ENCODE results near the gene KIF16B. TPM values are rescaled to one million over a fixed set of nuclear protein-coding genes. Genes with fewer than 3 reads are reported as not detected.
"Not testable (repeated sequence)": the region's sequence is repeated elsewhere in the genome, so short reads cannot be mapped to it uniquely, and the experiment has no call there.

Gene KIF16B
- total and polyA plus RNA-seq, 2 of the 13 experiments (the other 11 are each of a cell fraction or from before 2014, with no cell fraction given) = 6.9 to 18.0 TPM

GRCh38 chr20:16520154-16520553 lies 53.1 kb downstream of the KIF16B start:
- DNase-seq (ENCODE audit: low spot score) = no peak
- intact Hi-C loops (cut with micrococcal nuclease; ENCODE audit: unreplicated experiment) (no loop called here), in situ Hi-C loops (cut with HindIII; ENCODE audit: extremely low pct_ligation_motif_present, low pct_unique_long_range_greater_than_20kb) (no loop called here)
- H3K4me1 ChIP-seq (ENCODE audit: insufficient read depth, low read length) = no peaks in the 10 kb centered on the region
- H3K27ac ChIP-seq (ENCODE audit: extremely low read length, insufficient read depth, low read length) = no peak overlapping the region
- ChIA-PET POLR2A (no interaction called here), CTCF (ENCODE audit: low intra/inter-chr PET ratio, low total read pairs) (no interaction called here)
- H3K4me3 ChIP-seq (replicated peaks in 1 of 3; ENCODE audit: insufficient read depth in 1 of 3, low read depth in 2 of 3, low read length in 3 of 3) = no peak overlapping the region
- no peak overlapping the region for H3K4me2 ChIP-seq (ENCODE audit: low read depth, low read length)
- H2AFZ ChIP-seq (ENCODE audit: low read length) = no peak overlapping the region
- no peak overlapping the region for H3K9ac ChIP-seq (ENCODE audit: insufficient read depth, low read depth, low read length)
- no peaks in the 10 kb centered on the region for H3K79me2 ChIP-seq (ENCODE audit: insufficient read depth, low read length)
- no TSS peak for BruUV-seq (replicated peaks)
- TF ChIP-seq ZNF768 (CRISPR knock-in tag; IDR thresholded peaks at IDR 0.05) = no peak
- no peak for TF ChIP-seq ZMYM2 (CRISPR knock-in tag; IDR thresholded peaks at IDR 0.05)
- TF ChIP-seq ZNF670 (CRISPR knock-in tag; IDR thresholded peaks at IDR 0.05; ENCODE audit: borderline replicate concordance) = no peak
- TF ChIP-seq FOXP4 (CRISPR knock-in tag; IDR thresholded peaks at IDR 0.05) = no peak
- no peak for TF ChIP-seq LBX2 (CRISPR knock-in tag; IDR thresholded peaks at IDR 0.05; ENCODE audit: borderline replicate concordance)
- peaks cover 0 to 2% of the 10 kb centered on the region in 2 experiments; a peak in 3 of 5 replicates for H3K36me3 ChIP-seq (replicated peaks in 1 of 2; ENCODE audit: control insufficient read depth in 1 of 2, insufficient read depth in 2 of 2, low read length in 2 of 2)
- ATAC-seq = no peak
- WGBS (ENCODE audit: low lambda C conversion rate) = 93% methylated on average over 5 of the region's 5 CpGs
- H3K27me3 ChIP-seq (ENCODE audit: control insufficient read depth in 1 of 2, insufficient read depth in 2 of 2, low read length in 2 of 2) = no peaks in the 10 kb centered on the region
- FAIRE-seq = no peak
- no peaks in the 10 kb centered on the region for H3K9me3 ChIP-seq (ENCODE audit: low read length)
- H4K20me1 ChIP-seq (ENCODE audit: insufficient read depth, low read length) = no peaks in the 10 kb centered on the region

GRCh38 chr20:16519673-16520072 lies 53.6 kb downstream of the KIF16B start:
- H3K79me2 ChIP-seq (ENCODE audit: insufficient read depth, low read length); CTCF ChIA-PET (ENCODE audit: low intra/inter-chr PET ratio, low total read pairs); H2AFZ ChIP-seq (ENCODE audit: low read length); POLR2A ChIA-PET; H3K9ac ChIP-seq (ENCODE audit: insufficient read depth, low read depth, low read length); H3K27ac ChIP-seq (ENCODE audit: extremely low read length, insufficient read depth, low read length); H3K4me3 ChIP-seq (replicated peaks in 1 of 3; ENCODE audit: insufficient read depth in 1 of 3, low read depth in 2 of 3, low read length in 3 of 3); BruUV-seq (replicated peaks); FAIRE-seq; H3K9me3 ChIP-seq (ENCODE audit: low read length); DNase-seq (ENCODE audit: low spot score); H3K4me2 ChIP-seq (ENCODE audit: low read depth, low read length); H3K4me1 ChIP-seq (ENCODE audit: insufficient read depth, low read length); ATAC-seq; H4K20me1 ChIP-seq (ENCODE audit: insufficient read depth, low read length); H3K27me3 ChIP-seq (ENCODE audit: control insufficient read depth in 1 of 2, insufficient read depth in 2 of 2, low read length in 2 of 2); H3K36me3 ChIP-seq (replicated peaks in 1 of 2; ENCODE audit: control insufficient read depth in 1 of 2, insufficient read depth in 2 of 2, low read length in 2 of 2): not testable (repeated sequence)
- 83% methylated on average over 8 of the region's 8 CpGs for WGBS (ENCODE audit: low lambda C conversion rate)
- intact Hi-C loops (cut with micrococcal nuclease; ENCODE audit: unreplicated experiment) = loop anchor here (5.0 kb wide), 1 partner anchor 58 kb away; no protein-coding TSS in a partner anchor
- in situ Hi-C loops (cut with HindIII; ENCODE audit: extremely low pct_ligation_motif_present, low pct_unique_long_range_greater_than_20kb) = loop anchor here (5.0 to 10.0 kb wide), 2 partner anchors 105 to 243 kb away; no protein-coding TSS in a partner anchor
